ENCODE measurements around the gene GHITM. TPM values are rescaled to one million over a fixed set of nuclear protein-coding genes. Genes with fewer than 3 reads are reported as not detected.

Gene GHITM
- total RNA-seq, 1 experiment from 2014 or later: 127 TPM

- TF ChIP-seq EZH2 (IDR thresholded peaks at IDR 0.05; ENCODE audit: borderline replicate concordance, low read depth, low read length, poor library complexity, severe bottlenecking) (no peak), CTCF (conservative IDR thresholded peaks at IDR 0.05; ENCODE audit: low read depth, low read length) (no peak)
- CTCF ChIA-PET: no interaction called here
Observed at GRCh38 chr10:84172467-84173356, 33.4 kb downstream of the GHITM start.

GRCh38 chr10:84173501-84173929, 34.2 kb downstream of the GHITM start, which contains the start of gene GPR15LG:
Gene GPR15LG, plus strand, starts transcription at chr10:84173801. Its CDS starts 51 bp downstream, at chr10:84173852.
- POLR2A ChIA-PET (ENCODE audit: low non-redundant PET): interaction anchor here (0.6 kb wide), 1 partner anchor 26 kb away, joined by 3 read pairs; no protein-coding TSS in a partner anchor
- H3K4me3 ChIP-seq (ENCODE audit: low read depth, low read length, poor library complexity, severe bottlenecking): no peak within 1 kb of the TSS
- CTCF ChIA-PET: no interaction called here
- H3K9me3 ChIP-seq (ENCODE audit: low read depth, low read length, poor library complexity, severe bottlenecking): no peaks in the 10 kb centered on the region
- no peak within 1 kb of the TSS for H3K27ac ChIP-seq (ENCODE audit: low read depth, low read length, poor library complexity, severe bottlenecking)
- no peaks in the 10 kb centered on the region for H3K27me3 ChIP-seq (replicated peaks; ENCODE audit: insufficient read depth, low read depth, low read length, poor library complexity)
- H3K4me1 ChIP-seq (ENCODE audit: insufficient read depth, low read length, poor library complexity, severe bottlenecking): no peaks in the 10 kb centered on the region
- no peak for TF ChIP-seq EZH2 (IDR thresholded peaks at IDR 0.05; ENCODE audit: borderline replicate concordance, low read depth, low read length, poor library complexity, severe bottlenecking)
- TF ChIP-seq CTCF (conservative IDR thresholded peaks at IDR 0.05; ENCODE audit: low read depth, low read length): no peak
- no peaks in the 10 kb centered on the region for H3K36me3 ChIP-seq (ENCODE audit: insufficient read depth, low read length, poor library complexity, severe bottlenecking)
- BruUV-seq (replicated peaks): no TSS peak
- DNase-seq (ENCODE audit: low spot score): no peak
- intact Hi-C loops (cut with micrococcal nuclease; ENCODE audit: unreplicated experiment): no loop called here

More at GRCh38 chr10:84172467-84173356, 33.4 kb downstream of the GHITM start:
- intact Hi-C loops (cut with micrococcal nuclease; ENCODE audit: unreplicated experiment): no loop called here
- Histone ChIP-seq H3K4me1 (ENCODE audit: insufficient read depth, low read length, poor library complexity, severe bottlenecking) (no peaks in the 10 kb centered on the region), H3K9me3 (ENCODE audit: low read depth, low read length, poor library complexity, severe bottlenecking) (no peaks in the 10 kb centered on the region), H3K27me3 (replicated peaks; ENCODE audit: insufficient read depth, low read depth, low read length, poor library complexity) (no peaks in the 10 kb centered on the region), H3K36me3 (ENCODE audit: insufficient read depth, low read length, poor library complexity, severe bottlenecking) (no peaks in the 10 kb centered on the region), H3K4me3 (ENCODE audit: low read depth, low read length, poor library complexity, severe bottlenecking) (no peak overlapping the region), H3K27ac (ENCODE audit: low read depth, low read length, poor library complexity, severe bottlenecking) (no peak overlapping the region)
- no TSS peak for BruUV-seq (replicated peaks)
- no peak for DNase-seq (ENCODE audit: low spot score)
- POLR2A ChIA-PET (ENCODE audit: low non-redundant PET): interaction anchor here (0.6 kb wide), 1 partner anchor 25 kb away, joined by 3 read pairs; no protein-coding TSS in a partner anchor

- CTCF ChIA-PET: no interaction called here
- no peak for DNase-seq (ENCODE audit: low spot score)
- TF ChIP-seq EZH2 (IDR thresholded peaks at IDR 0.05; ENCODE audit: borderline replicate concordance, low read depth, low read length, poor library complexity, severe bottlenecking): no peak
- TF ChIP-seq CTCF (conservative IDR thresholded peaks at IDR 0.05; ENCODE audit: low read depth, low read length): no peak
- intact Hi-C loops (cut with micrococcal nuclease; ENCODE audit: unreplicated experiment): no loop called here
- no peaks in the 10 kb centered on the region for H3K9me3 ChIP-seq (ENCODE audit: low read depth, low read length, poor library complexity, severe bottlenecking)
- H3K4me1 ChIP-seq (ENCODE audit: insufficient read depth, low read length, poor library complexity, severe bottlenecking): no peaks in the 10 kb centered on the region
- BruUV-seq (replicated peaks): no TSS peak
- no peak overlapping the region for H3K4me3 ChIP-seq (ENCODE audit: low read depth, low read length, poor library complexity, severe bottlenecking)
- no peak overlapping the region for H3K27ac ChIP-seq (ENCODE audit: low read depth, low read length, poor library complexity, severe bottlenecking)
- H3K36me3 ChIP-seq (ENCODE audit: insufficient read depth, low read length, poor library complexity, severe bottlenecking): no peaks in the 10 kb centered on the region
- H3K27me3 ChIP-seq (replicated peaks; ENCODE audit: insufficient read depth, low read depth, low read length, poor library complexity): no peaks in the 10 kb centered on the region
- POLR2A ChIA-PET (ENCODE audit: low non-redundant PET): no interaction called here
Observed at GRCh38 chr10:84175436-84175835, 36.1 kb downstream of the GHITM start.
